ENCODE results near the gene NEU3.

The NEU3 gene

GRCh38 chr11:75059299-75059698, 70.6 kb downstream of the NEU3 start:
- DNase-seq (ENCODE audit: extremely low spot score), result no peak
- CTCF ChIA-PET, result no interaction called here
- POLR2A ChIA-PET, result no interaction called here
- no peak for TF ChIP-seq CTBP1 (IDR thresholded peaks at IDR 0.05; ENCODE audit: borderline replicate concordance)
- TF ChIP-seq FOXM1 (IDR thresholded peaks at IDR 0.05; ENCODE audit: borderline replicate concordance), result no peak
- TF ChIP-seq, protein P1, sequence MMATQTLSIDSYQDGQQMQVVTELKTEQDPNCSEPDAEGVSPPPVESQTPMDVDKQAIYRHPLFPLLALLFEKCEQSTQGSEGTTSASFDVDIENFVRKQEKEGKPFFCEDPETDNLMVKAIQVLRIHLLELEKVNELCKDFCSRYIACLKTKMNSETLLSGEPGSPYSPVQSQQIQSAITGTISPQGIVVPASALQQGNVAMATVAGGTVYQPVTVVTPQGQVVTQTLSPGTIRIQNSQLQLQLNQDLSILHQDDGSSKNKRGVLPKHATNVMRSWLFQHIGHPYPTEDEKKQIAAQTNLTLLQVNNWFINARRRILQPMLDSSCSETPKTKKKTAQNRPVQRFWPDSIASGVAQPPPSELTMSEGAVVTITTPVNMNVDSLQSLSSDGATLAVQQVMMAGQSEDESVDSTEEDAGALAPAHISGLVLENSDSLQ (IDR thresholded peaks at IDR 0.05), result no peak
- no peak for TF ChIP-seq HDGF (IDR thresholded peaks at IDR 0.05; ENCODE audit: borderline replicate concordance)
- no peak for TF ChIP-seq FOXA1 (IDR thresholded peaks at IDR 0.05)
- no peak for TF ChIP-seq L3MBTL2 (conservative IDR thresholded peaks at IDR 0.05)
- TF ChIP-seq SUZ12 (IDR thresholded peaks at IDR 0.05), result no peak
- no peak for TF ChIP-seq FOXK2 (IDR thresholded peaks at IDR 0.05)
- no peak for TF ChIP-seq ARNT (IDR thresholded peaks at IDR 0.05)
- no peak for TF ChIP-seq LEF1 (IDR thresholded peaks at IDR 0.05; ENCODE audit: borderline replicate concordance)
- TF ChIP-seq SP1 (IDR thresholded peaks at IDR 0.05), result no peak
- TF ChIP-seq ZNF384 (IDR thresholded peaks at IDR 0.05), result no peak
- no peak for TF ChIP-seq TARDBP (IDR thresholded peaks at IDR 0.05)
- no peak for TF ChIP-seq ELF4 (IDR thresholded peaks at IDR 0.05)
- no peak for TF ChIP-seq BHLHE40 (IDR thresholded peaks at IDR 0.05; ENCODE audit: borderline replicate concordance)
- no peak for TF ChIP-seq NFRKB (IDR thresholded peaks at IDR 0.05)

DNA sequence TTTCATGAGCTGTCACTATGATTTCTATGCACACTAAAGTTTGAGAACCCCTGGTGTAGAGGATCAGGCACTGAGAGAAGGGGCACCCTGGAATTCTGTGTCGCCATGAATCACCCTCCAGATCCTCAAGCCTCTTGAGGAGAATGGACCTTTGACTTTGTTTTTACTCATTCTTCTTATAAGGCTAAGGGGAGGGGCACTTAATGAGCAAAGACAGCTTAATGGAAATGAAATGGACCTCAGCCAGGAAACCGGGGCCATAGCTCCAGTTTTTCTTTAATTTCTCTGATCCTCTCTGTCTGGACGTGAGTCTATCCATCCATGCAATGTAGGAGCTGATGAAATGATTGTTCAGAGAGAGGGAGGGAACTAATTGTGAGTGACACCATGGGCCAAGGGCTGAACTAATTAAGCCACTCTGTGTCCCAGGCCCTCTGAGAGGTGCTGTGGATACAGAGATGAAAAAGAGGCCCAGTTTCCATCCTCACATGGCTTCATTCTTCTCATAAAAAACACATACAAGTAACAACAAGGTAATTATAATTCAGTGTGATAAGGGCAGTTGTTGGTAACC, 75.1 kb downstream of the NEU3 start:
- TF ChIP-seq BHLHE40 (IDR thresholded peaks at IDR 0.05; ENCODE audit: borderline replicate concordance) (no peak), LEF1 (IDR thresholded peaks at IDR 0.05; ENCODE audit: borderline replicate concordance) (no peak), ZNF384 (IDR thresholded peaks at IDR 0.05) (no peak), CTBP1 (IDR thresholded peaks at IDR 0.05; ENCODE audit: borderline replicate concordance) (no peak)
- POLR2A ChIA-PET, result no interaction called here
- no peak for DNase-seq (ENCODE audit: extremely low spot score)
- CTCF ChIA-PET, result interaction anchor here (0.6 to 1.4 kb wide), 3 partner anchors 76 to 134 kb away, joined by 3 read pairs; no protein-coding TSS in a partner anchor

DNA sequence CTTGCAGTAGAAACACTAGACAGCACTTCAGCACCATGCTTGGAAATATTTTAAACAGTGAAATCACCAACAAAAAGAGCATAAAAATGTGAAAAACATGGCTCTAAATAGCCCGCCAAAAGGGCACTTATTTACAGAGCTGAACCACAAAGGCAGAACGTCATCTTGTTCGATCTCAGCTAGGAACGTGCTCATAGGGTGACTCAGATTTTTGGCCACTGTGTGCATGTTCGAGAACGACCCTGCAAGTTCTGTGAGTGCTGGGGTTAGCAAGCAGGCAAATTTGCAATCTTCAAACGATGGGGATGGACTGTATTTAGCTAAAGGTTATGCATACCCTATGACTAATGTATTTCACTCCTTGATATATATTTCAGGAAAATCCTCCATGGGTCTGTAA, 77.3 kb downstream of the NEU3 start:
- DNase-seq (ENCODE audit: extremely low spot score), result no peak
- ChIA-PET POLR2A (no interaction called here), CTCF (no interaction called here)
- TF ChIP-seq, protein P1 (IDR thresholded peaks at IDR 0.05), result no peak
- no peak for TF ChIP-seq SUZ12 (IDR thresholded peaks at IDR 0.05)
- TF ChIP-seq SP1 (IDR thresholded peaks at IDR 0.05), result no peak
- no peak for TF ChIP-seq CTBP1 (IDR thresholded peaks at IDR 0.05; ENCODE audit: borderline replicate concordance)
- no peak for TF ChIP-seq TARDBP (IDR thresholded peaks at IDR 0.05)
- TF ChIP-seq BHLHE40 (IDR thresholded peaks at IDR 0.05; ENCODE audit: borderline replicate concordance), result no peak
- no peak for TF ChIP-seq L3MBTL2 (conservative IDR thresholded peaks at IDR 0.05)
- TF ChIP-seq ELF4 (IDR thresholded peaks at IDR 0.05), result no peak
- no peak for TF ChIP-seq LEF1 (IDR thresholded peaks at IDR 0.05; ENCODE audit: borderline replicate concordance)
- TF ChIP-seq NFRKB (IDR thresholded peaks at IDR 0.05), result no peak
- no peak for TF ChIP-seq FOXK2 (IDR thresholded peaks at IDR 0.05)

All from HEK293T (cell line).